Activated CD8-positive, alpha-beta T cell treated with anti-CD3 and anti-CD28 coated beads for 36 hours (primary cell): ENCODE measurements around the gene ABCB6. TPM values are rescaled to one million over a fixed set of nuclear protein-coding genes. Genes with fewer than 3 reads are reported as not detected.

Source experiments
- ATAC-seq: fragments of 200-7000 bp; cut with Tn5 transposase; one replicate; pipeline ENCODE4 v1.10.0; 2021; ENCODE audit warnings: mild to moderate bottlenecking, moderate library complexity
- CTCF ChIA-PET: fragments of 350-600 bp; sonication (Branson Sonifier 250); formaldehyde crosslinking; loops from one replicate; lab custom pipeline; 2021; ENCODE audit warnings: antibody characterized with exemption; lab: Charles Lee
- POLR2A ChIA-PET: fragments of 350-600 bp; sonication (Branson Sonifier 250); formaldehyde crosslinking; loops from one replicate; lab custom pipeline; 2021; ENCODE audit warnings: antibody characterized with exemption; lab: Charles Lee
- DNase-seq: peaks from one replicate; pipeline ENCODE4 v3.0.0-alpha.2; 2020
- H3K27ac Mint-ChIP-seq: one replicate; pipeline ENCODE4 v1.8.0; 2021; ENCODE audit warnings: mild to moderate bottlenecking, mixed read lengths
- H3K27me3 Mint-ChIP-seq: one replicate; pipeline ENCODE4 v1.8.0; 2021; ENCODE audit warnings: mixed read lengths
- H3K36me3 Mint-ChIP-seq: one replicate; pipeline ENCODE4 v1.8.0; 2021; ENCODE audit warnings: low read depth, mixed read lengths
- H3K4me1 Mint-ChIP-seq: one replicate; pipeline ENCODE4 v1.8.0; 2021; ENCODE audit warnings: low read depth, mixed read lengths
- H3K4me3 Mint-ChIP-seq: one replicate; pipeline ENCODE4 v1.8.0; 2021; ENCODE audit warnings: mild to moderate bottlenecking, moderate library complexity, mixed read lengths
- H3K9me3 Mint-ChIP-seq: one replicate; pipeline ENCODE4 v1.8.0; 2021; ENCODE audit warnings: mixed read lengths
- CTCF ChIP-seq: fragments of 200-600 bp; IDR thresholded peaks from one replicate; pipeline ENCODE4 v1.8.0; 2022; ENCODE audit warnings: antibody characterized with exemption, mild to moderate bottlenecking
- intact Hi-C: fragments of 100-400 bp; cut with micrococcal nuclease; formaldehyde crosslinking; loops from one replicate; pipeline ENCODE4 v1.10.0; 2022
- total RNA-seq, 2 experiments: library from RNA; stranded (reverse); gene quantifications; one replicate each; pipeline ENCODE4 v1.2.3, GENCODE V29; 2021

The ABCB6 gene
- total RNA-seq, 2 experiments from 2014 or later, result 32.3 to 35.7 TPM

GRCh38 chr2:219176818-219177551 is 41.8 kb downstream of the ABCB6 start, which contains the start of gene CNPPD1:
Gene CNPPD1, minus strand, starts transcription at chr2:219176925. Its CDS starts 97 bp downstream, at chr2:219176828.
- Mint-ChIP-seq H3K27ac (peak within 1 kb of the TSS; percentile 97), H3K36me3 (peaks cover 36% of the 10 kb centered on the region), H3K27me3 (no peaks in the 10 kb centered on the region), H3K4me3 (peak within 1 kb of the TSS; percentile 97), H3K9me3 (no peaks in the 10 kb centered on the region), H3K4me1 (peaks cover 53% of the 10 kb centered on the region)
- ChIA-PET CTCF (interaction anchor here (0.9 to 9.4 kb wide), 13 partner anchors 11 to 300 kb away, joined by 3 to 98 read pairs (median 5); partner anchors contain the start of genes ANKZF1, ATG9A, DNAJB2 and NHEJ1), POLR2A (interaction anchor here (0.6 to 3.2 kb wide), 12 partner anchors 9 to 211 kb away, joined by 3 to 27 read pairs (median 4); partner anchors contain the start of genes ABCB6, ANKZF1, ATG9A and DNPEP)
- peak; percentile 90 for DNase-seq
- no peak for TF ChIP-seq CTCF
- intact Hi-C loops, result loop anchor here (2.0 kb wide), 1 partner anchor 16 kb away; the partner anchor contains the start of gene NHEJ1
- ATAC-seq, result peak; percentile 85

- H3K9me3 Mint-ChIP-seq, result no peaks in the 10 kb centered on the region
- peaks cover 49% of the 10 kb centered on the region for H3K4me1 Mint-ChIP-seq
- peaks cover 29% of the 10 kb centered on the region for H3K36me3 Mint-ChIP-seq
- DNase-seq, result peak; percentile 48
- peak overlapping the region; percentile 78 for H3K27ac Mint-ChIP-seq
- intact Hi-C loops, result loop anchor here (2.0 kb wide), 1 partner anchor 15 kb away; the partner anchor contains the start of gene NHEJ1
- no peaks in the 10 kb centered on the region for H3K27me3 Mint-ChIP-seq
- CTCF ChIA-PET, result interaction anchor here (0.9 to 9.4 kb wide), 21 partner anchors 10 to 299 kb away, joined by 3 to 98 read pairs (median 4); partner anchors contain the start of genes ANKZF1, ATG9A, DNAJB2 and NHEJ1
- H3K4me3 Mint-ChIP-seq, result peak overlapping the region; percentile 97
- peak; percentile 17 for ATAC-seq
- POLR2A ChIA-PET, result interaction anchor here (0.6 to 3.2 kb wide), 15 partner anchors 8 to 211 kb away, joined by 3 to 27 read pairs (median 5); partner anchors contain the start of genes ABCB6, ANKZF1, ATG9A and DNPEP
- TF ChIP-seq CTCF, result no peak
These were observed 42.6 kb downstream of the ABCB6 start for GRCh38 chr2:219175928-219176817.

GRCh38 chr2:219175486-219175885 is 43.3 kb downstream of the ABCB6 start:
- ChIA-PET CTCF (interaction anchor here (0.9 to 9.4 kb wide), 13 partner anchors 17 to 299 kb away, joined by 3 to 98 read pairs (median 4); partner anchors contain the start of gene NHEJ1), POLR2A (interaction anchor here (1.2 to 3.2 kb wide), 8 partner anchors 11 to 69 kb away, joined by 3 to 27 read pairs (median 6); partner anchors contain the start of genes ANKZF1, ATG9A, GLB1L and STK16)
- Mint-ChIP-seq H3K27ac (peak overlapping the region; percentile 78), H3K4me1 (peaks cover 44% of the 10 kb centered on the region), H3K36me3 (peaks cover 22% of the 10 kb centered on the region), H3K27me3 (no peaks in the 10 kb centered on the region), H3K9me3 (no peaks in the 10 kb centered on the region), H3K4me3 (peak overlapping the region; percentile 97)
- intact Hi-C loops, result no loop called here
- DNase-seq (no peak), ATAC-seq (no peak)
- no peak for TF ChIP-seq CTCF

- no peaks in the 10 kb centered on the region for H3K9me3 Mint-ChIP-seq
- peaks cover 22% of the 10 kb centered on the region for H3K36me3 Mint-ChIP-seq
- POLR2A ChIA-PET, result interaction anchor here (0.6 to 3.2 kb wide), 10 partner anchors 9 to 587 kb away, joined by 3 to 27 read pairs (median 4); partner anchors contain the start of genes ANKZF1, ATG9A and ZFAND2B
- no peak for ATAC-seq
- H3K27ac Mint-ChIP-seq, result no peak overlapping the region
- CTCF ChIA-PET, result interaction anchor here (1.1 to 9.4 kb wide), 10 partner anchors 11 to 195 kb away, joined by 3 to 98 read pairs (median 4); partner anchors contain the start of genes ANKZF1, ATG9A and NHEJ1
- DNase-seq, result no peak
- H3K27me3 Mint-ChIP-seq, result no peaks in the 10 kb centered on the region
- peak overlapping the region; percentile 33 for H3K4me3 Mint-ChIP-seq
- intact Hi-C loops, result loop anchor here (5.0 kb wide), 1 partner anchor 32 kb away; the partner anchor contains the start of gene ZFAND2B
- H3K4me1 Mint-ChIP-seq, result peaks cover 44% of the 10 kb centered on the region
- no peak for TF ChIP-seq CTCF
These were observed 44.0 kb downstream of the ABCB6 start for GRCh38 chr2:219174801-219175200.
